ENCODE measurements around the gene RETREG3.

- TF ChIP-seq EZH2phosphoT487 (IDR thresholded peaks at IDR 0.05; ENCODE audit: unreplicated experiment) (no peak), CTCF (conservative IDR thresholded peaks at IDR 0.05; ENCODE audit: low read depth in 2 of 2) (no peak), STAT1 (IDR thresholded peaks at IDR 0.05; ENCODE audit: unreplicated experiment) (no peak), EZH2 (IDR thresholded peaks at IDR 0.05; ENCODE audit: low read depth, unreplicated experiment) (no peak), REST (IDR thresholded peaks at IDR 0.05; ENCODE audit: unreplicated experiment) (no peak), POLR2AphosphoS5 (IDR thresholded peaks at IDR 0.05; ENCODE audit: low read depth) (no peak)
Measured at GRCh38 chr17:42655528-42655927, 46.4 kb upstream of the RETREG3 start.
